Measurements from ENCODE around the gene BHLHA15.
A peak's percentile ranks its signal among the peaks of the same experiment; 100 is the strongest.

BHLHA15 gene

GRCh38 chr7:98228801-98229200 lies 17.6 kb downstream of the BHLHA15 start:
- Histone ChIP-seq H3K9ac (ENCODE audit: low read depth, low read length, poor library complexity) (no peak overlapping the region), H3K18ac (ENCODE audit: low read length) (no peak overlapping the region), H4K8ac (ENCODE audit: low read depth, low read length) (no peak overlapping the region), H2BK15ac (ENCODE audit: low read length) (no peak overlapping the region), H3K23ac (ENCODE audit: low read depth, low read length, poor library complexity) (no peak overlapping the region), H2BK120ac (ENCODE audit: low read depth, low read length) (no peak overlapping the region), H3K14ac (ENCODE audit: low read length) (peak overlapping the region; percentile 8), H2AK5ac (ENCODE audit: low read depth, low read length) (peak overlapping the region; percentile 70), H3K27ac (replicated peaks; ENCODE audit: low read length) (no peak overlapping the region), H2BK5ac (ENCODE audit: low read length) (no peak overlapping the region), H3K36me3 (replicated peaks in 1 of 2; ENCODE audit: control insufficient read depth in 2 of 2, insufficient read depth in 2 of 2, low read length in 2 of 2) (peaks cover 10 to 15% of the 10 kb centered on the region in 2 donors), H3K9me3 (replicated peaks in 1 of 2; ENCODE audit: control insufficient read depth in 2 of 2, insufficient read depth in 1 of 2, low read depth in 1 of 2, low read length in 2 of 2) (no peaks in the 10 kb centered on the region), H4K91ac (ENCODE audit: low read depth, low read length, poor library complexity) (no peak overlapping the region), H3K79me1 (ENCODE audit: low read depth, low read length) (peaks cover 4% of the 10 kb centered on the region), H2AFZ (ENCODE audit: low read length) (no peak overlapping the region), H3K27me3 (ENCODE audit: control insufficient read depth in 3 of 3, insufficient read depth in 3 of 3, low read depth in 1 of 3, low read length in 3 of 3) (no peaks in the 10 kb centered on the region), H3K4me1 (ENCODE audit: control insufficient read depth in 2 of 2, insufficient read depth in 1 of 2, low read depth in 1 of 2, low read length in 2 of 2) (no peaks in the 10 kb centered on the region), H3K4ac (ENCODE audit: low read length) (no peak overlapping the region), H3K4me3 (ENCODE audit: low read length in 2 of 2) (no peak overlapping the region), H2BK12ac (ENCODE audit: low read length) (no peak overlapping the region), H3K4me2 (ENCODE audit: insufficient read depth, low read length, poor library complexity, severe bottlenecking) (no peak overlapping the region)
- no peak for DNase-seq (ENCODE audit: low spot score)
- whole genome bisulfite sequencing, 2 donors (ENCODE audit: extremely low coverage in 2 of 2, insufficient read length in 2 of 2, insufficient replicate concordance in 1 of 2), result no CpG with 5 or more reads among the region's 16 CpGs

GRCh38 chr7:98229441-98229840 lies 18.2 kb downstream of the BHLHA15 start:
- H2BK12ac ChIP-seq (ENCODE audit: low read length), result no peak overlapping the region
- H3K4me3 ChIP-seq (ENCODE audit: low read length in 2 of 2), result no peak overlapping the region
- peaks cover 10 to 15% of the 10 kb centered on the region in 2 donors for H3K36me3 ChIP-seq (replicated peaks in 1 of 2; ENCODE audit: control insufficient read depth in 2 of 2, insufficient read depth in 2 of 2, low read length in 2 of 2)
- DNase-seq (ENCODE audit: low spot score), result no peak
- no peak overlapping the region for H4K91ac ChIP-seq (ENCODE audit: low read depth, low read length, poor library complexity)
- no peak overlapping the region for H2AK5ac ChIP-seq (ENCODE audit: low read depth, low read length)
- no peak overlapping the region for H3K14ac ChIP-seq (ENCODE audit: low read length)
- H3K27ac ChIP-seq (replicated peaks; ENCODE audit: low read length), result no peak overlapping the region
- no peaks in the 10 kb centered on the region for H3K4me1 ChIP-seq (ENCODE audit: control insufficient read depth in 2 of 2, insufficient read depth in 1 of 2, low read depth in 1 of 2, low read length in 2 of 2)
- H2BK15ac ChIP-seq (ENCODE audit: low read length), result no peak overlapping the region
- H4K8ac ChIP-seq (ENCODE audit: low read depth, low read length), result no peak overlapping the region
- H2BK120ac ChIP-seq (ENCODE audit: low read depth, low read length), result no peak overlapping the region
- H3K23ac ChIP-seq (ENCODE audit: low read depth, low read length, poor library complexity), result no peak overlapping the region
- peak overlapping the region; percentile 19 for H3K18ac ChIP-seq (ENCODE audit: low read length)
- peak overlapping the region; percentile 63 for H3K9ac ChIP-seq (ENCODE audit: low read depth, low read length, poor library complexity)
- no peaks in the 10 kb centered on the region for H3K27me3 ChIP-seq (ENCODE audit: control insufficient read depth in 3 of 3, insufficient read depth in 3 of 3, low read depth in 1 of 3, low read length in 3 of 3)
- no peaks in the 10 kb centered on the region for H3K9me3 ChIP-seq (replicated peaks in 1 of 2; ENCODE audit: control insufficient read depth in 2 of 2, insufficient read depth in 1 of 2, low read depth in 1 of 2, low read length in 2 of 2)
- peaks cover 3% of the 10 kb centered on the region for H3K79me1 ChIP-seq (ENCODE audit: low read depth, low read length)
- no peak overlapping the region for H3K4ac ChIP-seq (ENCODE audit: low read length)
- WGBS, 2 donors (ENCODE audit: extremely low coverage in 2 of 2, insufficient read length in 2 of 2, insufficient replicate concordance in 1 of 2), result no CpG with 5 or more reads among the region's 11 CpGs
- H2AFZ ChIP-seq (ENCODE audit: low read length), result no peak overlapping the region
- H3K4me2 ChIP-seq (ENCODE audit: insufficient read depth, low read length, poor library complexity, severe bottlenecking), result no peak overlapping the region
- H2BK5ac ChIP-seq (ENCODE audit: low read length), result no peak overlapping the region

GRCh38 chr7:98229991-98230745 lies 18.9 kb downstream of the BHLHA15 start:
- Histone ChIP-seq H3K4ac (ENCODE audit: low read length) (no peak overlapping the region), H3K4me2 (ENCODE audit: insufficient read depth, low read length, poor library complexity, severe bottlenecking) (no peak overlapping the region), H3K27ac (replicated peaks; ENCODE audit: low read length) (no peak overlapping the region), H3K23ac (ENCODE audit: low read depth, low read length, poor library complexity) (peak overlapping the region; percentile 43), H3K18ac (ENCODE audit: low read length) (peak overlapping the region; percentile 64), H2AFZ (ENCODE audit: low read length) (no peak overlapping the region), H3K79me1 (ENCODE audit: low read depth, low read length) (peaks cover 2% of the 10 kb centered on the region), H2BK12ac (ENCODE audit: low read length) (no peak overlapping the region), H2AK5ac (ENCODE audit: low read depth, low read length) (no peak overlapping the region), H3K4me1 (ENCODE audit: control insufficient read depth in 2 of 2, insufficient read depth in 1 of 2, low read depth in 1 of 2, low read length in 2 of 2) (no peaks in the 10 kb centered on the region), H2BK5ac (ENCODE audit: low read length) (no peak overlapping the region), H2BK120ac (ENCODE audit: low read depth, low read length) (peak overlapping the region; percentile 31), H3K27me3 (ENCODE audit: control insufficient read depth in 3 of 3, insufficient read depth in 3 of 3, low read depth in 1 of 3, low read length in 3 of 3) (no peaks in the 10 kb centered on the region), H4K8ac (ENCODE audit: low read depth, low read length) (peak overlapping the region; percentile 17), H4K91ac (ENCODE audit: low read depth, low read length, poor library complexity) (no peak overlapping the region), H3K14ac (ENCODE audit: low read length) (peak overlapping the region; percentile 56), H3K9me3 (replicated peaks in 1 of 2; ENCODE audit: control insufficient read depth in 2 of 2, insufficient read depth in 1 of 2, low read depth in 1 of 2, low read length in 2 of 2) (no peaks in the 10 kb centered on the region), H3K4me3 (ENCODE audit: low read length in 2 of 2) (no peak overlapping the region), H2BK15ac (ENCODE audit: low read length) (no peak overlapping the region), H3K36me3 (replicated peaks in 1 of 2; ENCODE audit: control insufficient read depth in 2 of 2, insufficient read depth in 2 of 2, low read length in 2 of 2) (peaks cover 10 to 15% of the 10 kb centered on the region in 2 donors), H3K9ac (ENCODE audit: low read depth, low read length, poor library complexity) (no peak overlapping the region)
- DNase-seq (ENCODE audit: low spot score), result no peak
- WGBS, 2 donors (ENCODE audit: extremely low coverage in 2 of 2, insufficient read length in 2 of 2, insufficient replicate concordance in 1 of 2), result no CpG with 5 or more reads among the region's 17 CpGs

GRCh38 chr7:98230746-98231471 lies 19.7 kb downstream of the BHLHA15 start:
- Histone ChIP-seq H3K4me2 (ENCODE audit: insufficient read depth, low read length, poor library complexity, severe bottlenecking) (no peak overlapping the region), H3K27ac (replicated peaks; ENCODE audit: low read length) (no peak overlapping the region), H2AFZ (ENCODE audit: low read length) (no peak overlapping the region), H2AK5ac (ENCODE audit: low read depth, low read length) (no peak overlapping the region), H2BK5ac (ENCODE audit: low read length) (no peak overlapping the region), H3K79me1 (ENCODE audit: low read depth, low read length) (peaks cover 3% of the 10 kb centered on the region), H3K27me3 (ENCODE audit: control insufficient read depth in 3 of 3, insufficient read depth in 3 of 3, low read depth in 1 of 3, low read length in 3 of 3) (no peaks in the 10 kb centered on the region), H3K14ac (ENCODE audit: low read length) (peak overlapping the region; percentile 82), H3K23ac (ENCODE audit: low read depth, low read length, poor library complexity) (no peak overlapping the region), H3K4me1 (ENCODE audit: control insufficient read depth in 2 of 2, insufficient read depth in 1 of 2, low read depth in 1 of 2, low read length in 2 of 2) (no peaks in the 10 kb centered on the region), H4K8ac (ENCODE audit: low read depth, low read length) (peak overlapping the region; percentile 43), H2BK120ac (ENCODE audit: low read depth, low read length) (peak overlapping the region; percentile 31), H4K91ac (ENCODE audit: low read depth, low read length, poor library complexity) (no peak overlapping the region), H3K18ac (ENCODE audit: low read length) (peak overlapping the region; percentile 64), H3K9ac (ENCODE audit: low read depth, low read length, poor library complexity) (no peak overlapping the region), H3K36me3 (replicated peaks in 1 of 2; ENCODE audit: control insufficient read depth in 2 of 2, insufficient read depth in 2 of 2, low read length in 2 of 2) (peaks cover 7 to 13% of the 10 kb centered on the region in 2 donors), H3K4me3 (ENCODE audit: low read length in 2 of 2) (no peak overlapping the region), H2BK12ac (ENCODE audit: low read length) (no peak overlapping the region), H3K9me3 (replicated peaks in 1 of 2; ENCODE audit: control insufficient read depth in 2 of 2, insufficient read depth in 1 of 2, low read depth in 1 of 2, low read length in 2 of 2) (no peaks in the 10 kb centered on the region), H3K4ac (ENCODE audit: low read length) (no peak overlapping the region), H2BK15ac (ENCODE audit: low read length) (no peak overlapping the region)
- no CpG with 5 or more reads among the region's 30 CpGs for WGBS, 2 donors (ENCODE audit: extremely low coverage in 2 of 2, insufficient read length in 2 of 2, insufficient replicate concordance in 1 of 2)
- DNase-seq (ENCODE audit: low spot score), result no peak

All from neuronal stem cell (in vitro differentiated cells).